ENCODE results near the gene APBA1. TPM values are rescaled to one million over a fixed set of nuclear protein-coding genes. Genes with fewer than 3 reads are reported as not detected.

Gene APBA1
- total RNA-seq, 1 donor from 2014 or later: 8.4 TPM

DNA sequence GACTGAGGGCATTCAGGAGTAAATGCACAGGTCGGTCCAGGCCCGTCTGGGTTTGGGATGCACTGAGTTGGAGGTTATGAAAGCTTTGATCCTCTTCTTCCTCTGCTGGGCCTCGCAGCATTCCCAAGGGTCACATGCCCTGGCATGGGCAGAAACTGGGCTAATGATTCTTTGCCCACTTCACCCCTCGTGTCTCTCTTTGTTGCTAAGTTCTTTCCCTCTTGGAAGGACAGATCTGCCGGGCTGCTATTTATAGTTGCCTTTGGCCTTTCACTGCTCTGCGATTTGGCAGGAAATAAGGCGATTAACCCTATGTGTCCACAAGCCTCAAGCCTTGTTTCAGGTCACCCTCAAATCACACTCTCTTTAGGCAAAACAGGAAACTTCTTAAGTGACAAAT, 280.2 kb downstream of the APBA1 start:
- H3K27me3 Mint-ChIP-seq (ENCODE audit: unreplicated experiment): peaks cover 2% of the 10 kb centered on the region
- no peaks in the 10 kb centered on the region for H3K9me3 Mint-ChIP-seq (ENCODE audit: unreplicated experiment)
- no peak overlapping the region for H3K27ac Mint-ChIP-seq (ENCODE audit: unreplicated experiment)
- H3K4me1 Mint-ChIP-seq (ENCODE audit: unreplicated experiment): peaks cover 3% of the 10 kb centered on the region
- DNase-seq (ENCODE audit: low spot score): no peak
- H3K4me3 Mint-ChIP-seq (ENCODE audit: unreplicated experiment): no peak overlapping the region
- TF ChIP-seq, protein P1, sequence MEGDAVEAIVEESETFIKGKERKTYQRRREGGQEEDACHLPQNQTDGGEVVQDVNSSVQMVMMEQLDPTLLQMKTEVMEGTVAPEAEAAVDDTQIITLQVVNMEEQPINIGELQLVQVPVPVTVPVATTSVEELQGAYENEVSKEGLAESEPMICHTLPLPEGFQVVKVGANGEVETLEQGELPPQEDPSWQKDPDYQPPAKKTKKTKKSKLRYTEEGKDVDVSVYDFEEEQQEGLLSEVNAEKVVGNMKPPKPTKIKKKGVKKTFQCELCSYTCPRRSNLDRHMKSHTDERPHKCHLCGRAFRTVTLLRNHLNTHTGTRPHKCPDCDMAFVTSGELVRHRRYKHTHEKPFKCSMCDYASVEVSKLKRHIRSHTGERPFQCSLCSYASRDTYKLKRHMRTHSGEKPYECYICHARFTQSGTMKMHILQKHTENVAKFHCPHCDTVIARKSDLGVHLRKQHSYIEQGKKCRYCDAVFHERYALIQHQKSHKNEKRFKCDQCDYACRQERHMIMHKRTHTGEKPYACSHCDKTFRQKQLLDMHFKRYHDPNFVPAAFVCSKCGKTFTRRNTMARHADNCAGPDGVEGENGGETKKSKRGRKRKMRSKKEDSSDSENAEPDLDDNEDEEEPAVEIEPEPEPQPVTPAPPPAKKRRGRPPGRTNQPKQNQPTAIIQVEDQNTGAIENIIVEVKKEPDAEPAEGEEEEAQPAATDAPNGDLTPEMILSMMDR (IDR thresholded peaks at IDR 0.05; ENCODE audit: unreplicated experiment): no peak
- peaks cover 3% of the 10 kb centered on the region for H3K36me3 Mint-ChIP-seq (ENCODE audit: low read depth, unreplicated experiment)

DNA sequence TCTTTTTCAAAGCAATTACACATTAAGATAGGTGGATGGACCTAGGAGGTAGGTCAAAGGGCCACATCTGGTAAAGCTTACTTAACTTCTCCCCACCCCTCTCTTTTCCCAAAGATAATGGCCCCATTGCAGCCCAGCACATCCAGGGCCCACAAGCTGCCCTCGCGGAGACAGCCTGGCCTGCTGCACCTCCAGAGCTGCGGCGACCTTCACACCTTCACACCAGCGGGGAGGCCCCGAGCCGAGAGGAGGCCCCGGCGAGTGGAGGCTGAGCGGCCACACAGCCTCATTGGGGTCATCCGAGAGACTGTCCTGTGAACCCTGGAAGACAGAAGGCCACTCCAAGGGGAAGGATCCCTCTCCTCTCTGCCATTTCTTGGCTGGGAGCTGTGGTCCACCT, 280.7 kb downstream of the APBA1 start:
- peaks cover 2% of the 10 kb centered on the region for H3K27me3 Mint-ChIP-seq (ENCODE audit: unreplicated experiment)
- H3K4me3 Mint-ChIP-seq (ENCODE audit: unreplicated experiment): no peak overlapping the region
- H3K27ac Mint-ChIP-seq (ENCODE audit: unreplicated experiment): no peak overlapping the region
- DNase-seq (ENCODE audit: low spot score): no peak
- TF ChIP-seq, protein P1 (IDR thresholded peaks at IDR 0.05; ENCODE audit: unreplicated experiment): no peak
- H3K9me3 Mint-ChIP-seq (ENCODE audit: unreplicated experiment): no peaks in the 10 kb centered on the region
- H3K36me3 Mint-ChIP-seq (ENCODE audit: low read depth, unreplicated experiment): peaks cover 3% of the 10 kb centered on the region
- H3K4me1 Mint-ChIP-seq (ENCODE audit: unreplicated experiment): peaks cover 3% of the 10 kb centered on the region

DNA sequence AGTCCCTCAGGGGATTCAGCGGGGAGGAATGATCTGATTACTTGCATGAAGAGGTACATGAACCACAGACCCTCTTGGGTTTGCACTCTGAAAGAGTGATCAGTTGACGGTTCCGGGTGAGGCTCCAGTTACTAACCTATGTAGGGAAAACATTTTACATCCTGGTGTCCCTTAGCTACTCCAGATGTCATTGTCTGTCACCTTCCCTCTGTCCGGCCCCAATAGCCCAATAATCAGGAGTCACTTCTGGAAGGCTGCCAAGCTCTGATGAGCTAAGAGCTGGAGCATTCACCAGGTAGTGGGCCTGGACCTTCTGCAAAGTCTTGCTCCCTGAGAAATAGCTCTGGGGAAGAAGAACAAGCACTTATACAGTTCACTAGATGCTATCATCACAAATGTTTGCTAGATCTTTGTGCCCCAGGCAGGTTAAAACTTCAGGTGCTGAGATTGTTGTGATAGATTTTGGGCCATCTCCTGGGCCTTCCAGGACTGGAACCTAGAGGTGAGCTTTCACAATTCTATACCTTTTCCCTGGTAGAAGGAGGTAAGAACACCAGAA, 282.7 kb downstream of the APBA1 start:
- TF ChIP-seq, protein P1 (IDR thresholded peaks at IDR 0.05; ENCODE audit: unreplicated experiment): no peak
- peaks cover 2% of the 10 kb centered on the region for H3K27me3 Mint-ChIP-seq (ENCODE audit: unreplicated experiment)

DNA sequence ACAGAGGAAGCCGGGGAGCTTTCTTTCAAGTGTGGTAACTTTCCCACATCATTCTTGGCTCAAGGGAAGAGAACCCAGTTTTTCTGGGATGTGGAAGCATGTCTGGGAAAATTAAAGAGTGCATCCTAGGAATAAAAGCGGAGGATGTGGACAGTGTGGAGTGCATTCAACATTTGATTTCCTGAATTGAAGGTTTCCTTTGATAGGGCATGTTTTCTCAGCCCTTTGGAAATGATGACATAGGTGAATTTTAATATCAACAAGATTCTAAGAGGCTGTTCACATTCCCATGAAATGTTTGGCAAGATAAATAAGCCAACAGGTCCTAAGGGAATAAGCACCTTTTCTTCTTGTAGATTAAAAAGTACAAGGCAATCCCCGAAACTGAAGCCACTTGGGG, 283.6 kb downstream of the APBA1 start:
- H3K9me3 Mint-ChIP-seq (ENCODE audit: unreplicated experiment): no peaks in the 10 kb centered on the region
- H3K36me3 Mint-ChIP-seq (ENCODE audit: low read depth, unreplicated experiment): peaks cover 3% of the 10 kb centered on the region
- peaks cover 2% of the 10 kb centered on the region for H3K27me3 Mint-ChIP-seq (ENCODE audit: unreplicated experiment)
- H3K4me1 Mint-ChIP-seq (ENCODE audit: unreplicated experiment): peaks cover 7% of the 10 kb centered on the region
- H3K4me3 Mint-ChIP-seq (ENCODE audit: unreplicated experiment): no peak overlapping the region
- H3K27ac Mint-ChIP-seq (ENCODE audit: unreplicated experiment): no peak overlapping the region
- TF ChIP-seq, protein P1 (IDR thresholded peaks at IDR 0.05; ENCODE audit: unreplicated experiment): no peak
- no peak for DNase-seq (ENCODE audit: low spot score)

More for the DNA sequence above, 282.7 kb downstream of the APBA1 start:
- H3K4me3 Mint-ChIP-seq (ENCODE audit: unreplicated experiment): no peak overlapping the region
- H3K27ac Mint-ChIP-seq (ENCODE audit: unreplicated experiment): no peak overlapping the region
- no peaks in the 10 kb centered on the region for H3K9me3 Mint-ChIP-seq (ENCODE audit: unreplicated experiment)
- peaks cover 7% of the 10 kb centered on the region for H3K4me1 Mint-ChIP-seq (ENCODE audit: unreplicated experiment)
- H3K36me3 Mint-ChIP-seq (ENCODE audit: low read depth, unreplicated experiment): peaks cover 3% of the 10 kb centered on the region
- DNase-seq (ENCODE audit: low spot score): no peak

DNA sequence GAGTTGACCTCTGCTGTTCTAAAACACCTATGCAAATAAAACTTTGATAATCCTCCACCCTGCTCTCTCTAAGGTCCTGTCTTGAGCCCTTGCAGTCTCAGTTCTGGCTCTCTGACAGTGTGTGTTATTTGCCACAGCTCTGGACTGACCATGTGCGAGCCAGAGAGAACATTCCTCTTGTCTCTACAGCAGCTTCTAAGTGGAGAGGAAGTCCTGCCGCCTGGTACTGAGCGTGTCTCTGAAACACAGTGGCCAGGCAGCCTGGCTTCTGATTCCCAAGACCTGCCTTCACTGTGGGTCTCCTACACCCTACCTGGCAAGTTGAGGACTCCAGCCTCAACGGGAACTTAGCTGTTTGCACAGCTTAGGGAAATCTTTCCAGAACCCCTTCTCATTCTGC, 285.5 kb downstream of the APBA1 start:
- Mint-ChIP-seq H3K4me3 (ENCODE audit: unreplicated experiment) (no peak overlapping the region), H3K9me3 (ENCODE audit: unreplicated experiment) (no peaks in the 10 kb centered on the region), H3K36me3 (ENCODE audit: low read depth, unreplicated experiment) (peaks cover 3% of the 10 kb centered on the region), H3K4me1 (ENCODE audit: unreplicated experiment) (peaks cover 4% of the 10 kb centered on the region), H3K27me3 (ENCODE audit: unreplicated experiment) (peaks cover 2% of the 10 kb centered on the region), H3K27ac (ENCODE audit: unreplicated experiment) (no peak overlapping the region)
- no peak for DNase-seq (ENCODE audit: low spot score)
- TF ChIP-seq, protein P1 (IDR thresholded peaks at IDR 0.05; ENCODE audit: unreplicated experiment): no peak

Data from endothelial cell (in vitro differentiated cells).